Neuronal stem cell (in vitro differentiated cells): Measurements from ENCODE around the gene ITGB4.
"Not testable (repeated sequence)": the region's sequence is repeated elsewhere in the genome, so short reads cannot be mapped to it uniquely, and the experiment has no call there.

Experiments used
- DNase-seq: peaks from one replicate; pipeline ENCODE4 v3.0.0-alpha.2; 2013; ENCODE audit warnings: low spot score
- H2AFZ ChIP-seq: one replicate; pipeline ENCODE4 v1.6.1; 2013; ENCODE audit warnings: mild to moderate bottlenecking, low read length, inconsistent platforms
- H2AK5ac ChIP-seq: 2 replicates; pipeline ENCODE4 v1.6.1; 2013; ENCODE audit warnings: low read depth, mild to moderate bottlenecking, inconsistent platforms, low read length, moderate library complexity, mixed read lengths
- H2BK120ac ChIP-seq: 2 replicates; pipeline ENCODE4 v1.6.1; 2013; ENCODE audit warnings: low read depth, mild to moderate bottlenecking, inconsistent platforms, low read length, moderate library complexity, mixed read lengths
- H2BK12ac ChIP-seq: one replicate; pipeline ENCODE4 v1.6.1; 2013; ENCODE audit warnings: low read length, inconsistent platforms
- H2BK15ac ChIP-seq: 2 replicates; pipeline ENCODE4 v1.6.1; 2013; ENCODE audit warnings: mild to moderate bottlenecking, low read length, inconsistent platforms, mixed read lengths
- H2BK5ac ChIP-seq: one replicate; pipeline ENCODE4 v1.6.1; 2013; ENCODE audit warnings: inconsistent platforms, mild to moderate bottlenecking, low read length, moderate library complexity
- H3K14ac ChIP-seq: one replicate; pipeline ENCODE4 v1.6.1; 2013; ENCODE audit warnings: low read length, inconsistent platforms
- H3K18ac ChIP-seq: 2 replicates; pipeline ENCODE4 v1.6.1; 2013; ENCODE audit warnings: low read length, inconsistent platforms
- H3K23ac ChIP-seq: 2 replicates; pipeline ENCODE4 v1.6.1; 2013; ENCODE audit warnings: low read depth, mild to moderate bottlenecking, mixed read lengths, low read length, inconsistent platforms; ENCODE audit not compliant: poor library complexity
- H3K27ac ChIP-seq: replicated peaks from 3 replicates; pipeline ENCODE4 v1.5.1; 2013; ENCODE audit warnings: low read length, inconsistent platforms
- H3K27me3 ChIP-seq, 3 experiments: 2 replicates each; pipeline ENCODE4 v1.6.1; 2013; ENCODE audit warnings: low read length in 3 of 3, mild to moderate bottlenecking in 2 of 3, inconsistent platforms in 1 of 3, low read depth in 1 of 3, mixed read lengths in 1 of 3, moderate library complexity in 1 of 3; ENCODE audit not compliant: control insufficient read depth in 3 of 3, insufficient read depth in 3 of 3
- H3K36me3 ChIP-seq, 2 donors: replicated peaks in 1 of 2; 2 replicates each; pipeline ENCODE4 v1.6.1; 2013; ENCODE audit warnings: low read length in 2 of 2; ENCODE audit not compliant: control insufficient read depth in 2 of 2, insufficient read depth in 2 of 2
- H3K4ac ChIP-seq: 2 replicates; pipeline ENCODE4 v1.6.1; 2013; ENCODE audit warnings: inconsistent platforms, mild to moderate bottlenecking, low read length, moderate library complexity
- H3K4me1 ChIP-seq, 2 donors: 1 replicate in 1 of 2; 2 replicates in 1 of 2; pipeline ENCODE4 v1.6.1; 2013; ENCODE audit warnings: low read length in 2 of 2, low read depth in 1 of 2; ENCODE audit not compliant: control insufficient read depth in 2 of 2, insufficient read depth in 1 of 2
- H3K4me2 ChIP-seq: one replicate; pipeline ENCODE4 v1.6.1; 2013; ENCODE audit warnings: mild to moderate bottlenecking, low read length, inconsistent platforms; ENCODE audit not compliant: insufficient read depth, poor library complexity, severe bottlenecking
- H3K4me3 ChIP-seq, 2 donors: 2 replicates each; pipeline ENCODE4 v1.5.1; 2013; ENCODE audit warnings: low read length in 2 of 2, mild to moderate bottlenecking in 2 of 2, inconsistent platforms in 1 of 2, moderate library complexity in 1 of 2
- H3K79me1 ChIP-seq: one replicate; pipeline ENCODE4 v1.6.1; 2013; ENCODE audit warnings: low read depth, mild to moderate bottlenecking, inconsistent platforms, low read length, moderate library complexity
- H3K9ac ChIP-seq: one replicate; pipeline ENCODE4 v1.6.1; 2013; ENCODE audit warnings: mild to moderate bottlenecking, low read depth, low read length, inconsistent platforms; ENCODE audit not compliant: poor library complexity
- H3K9me3 ChIP-seq, 2 donors: replicated peaks in 1 of 2; 2 replicates each; pipeline versions ENCODE3 to v1.6.1; 2013; ENCODE audit warnings: low read length in 2 of 2, mild to moderate bottlenecking in 2 of 2, inconsistent platforms in 1 of 2, low read depth in 1 of 2, mixed read lengths in 1 of 2, moderate library complexity in 1 of 2; ENCODE audit not compliant: control insufficient read depth in 2 of 2, insufficient read depth in 1 of 2
- H4K8ac ChIP-seq: one replicate; pipeline ENCODE4 v1.6.1; 2013; ENCODE audit warnings: low read depth, mild to moderate bottlenecking, inconsistent platforms, low read length, moderate library complexity
- H4K91ac ChIP-seq: one replicate; pipeline ENCODE4 v1.6.1; 2013; ENCODE audit warnings: low read length, low read depth, mild to moderate bottlenecking, inconsistent platforms; ENCODE audit not compliant: poor library complexity
- WGBS, 2 donors: extraction: QIAGEN DNeasy Blood & Tissue Kit; methylation state at CpG; one replicate each; pipeline ENCODE4 v1.1.7; 2013; ENCODE audit warnings: missing lambda C conversion rate in 2 of 2, mixed read lengths in 1 of 2; ENCODE audit not compliant: insufficient read length in 2 of 2, insufficient replicate concordance in 1 of 2; ENCODE audit errors: extremely low coverage in 2 of 2; 5-methylcytosine and 5-hydroxymethylcytosine counted together

Gene ITGB4

GRCh38 chr17:75758131-75758905 is 37.1 kb downstream of the ITGB4 start:
- H2BK12ac ChIP-seq = no peak overlapping the region
- peak overlapping the region; percentile 38 for H3K14ac ChIP-seq
- no peak for DNase-seq
- H2AK5ac ChIP-seq = no peak overlapping the region
- no peaks in the 10 kb centered on the region for H3K36me3 ChIP-seq
- no peak overlapping the region for H3K27ac ChIP-seq
- H3K4me3 ChIP-seq = no peak overlapping the region
- no CpG with 5 or more reads among the region's 41 CpGs for WGBS, 2 donors
- H4K91ac ChIP-seq = no peak overlapping the region
- peak overlapping the region; percentile 4 for H3K9ac ChIP-seq
- H2BK5ac ChIP-seq = peak overlapping the region; percentile 46
- H3K23ac ChIP-seq = peak overlapping the region; percentile 31
- peaks cover 0 to 5% of the 10 kb centered on the region in 2 donors for H3K4me1 ChIP-seq
- no peak overlapping the region for H2AFZ ChIP-seq
- peaks cover 0 to 7% (median 2%) of the 10 kb centered on the region in 3 experiments for H3K27me3 ChIP-seq
- peaks cover 3% of the 10 kb centered on the region for H3K79me1 ChIP-seq
- H2BK15ac ChIP-seq = no peak overlapping the region
- H3K4ac ChIP-seq = peak overlapping the region; percentile 23
- H3K9me3 ChIP-seq = no peaks in the 10 kb centered on the region
- no peak overlapping the region for H2BK120ac ChIP-seq
- H4K8ac ChIP-seq = no peak overlapping the region
- no peak overlapping the region for H3K4me2 ChIP-seq
- H3K18ac ChIP-seq = no peak overlapping the region

GRCh38 chr17:75759457-75759856 is 38.2 kb downstream of the ITGB4 start:
- Histone ChIP-seq H3K18ac (no peak overlapping the region), H3K27me3 (peaks cover 0 to 3% (median 0%) of the 10 kb centered on the region in 3 experiments), H3K4me2 (no peak overlapping the region), H2BK15ac (no peak overlapping the region), H2AK5ac (peak overlapping the region; percentile 40), H2BK12ac (no peak overlapping the region), H2AFZ (no peak overlapping the region), H3K79me1 (peaks cover 3% of the 10 kb centered on the region), H2BK120ac (no peak overlapping the region), H3K4me3 (peak overlapping the region in 1 of 2 donors; percentile 27), H2BK5ac (no peak overlapping the region), H3K4ac (no peak overlapping the region), H3K36me3 (no peaks in the 10 kb centered on the region), H4K91ac (no peak overlapping the region), H4K8ac (no peak overlapping the region), H3K14ac (no peak overlapping the region), H3K9me3 (no peaks in the 10 kb centered on the region), H3K9ac (peak overlapping the region; percentile 30), H3K4me1 (peaks cover 5 to 6% of the 10 kb centered on the region in 2 donors), H3K27ac (no peak overlapping the region), H3K23ac (no peak overlapping the region)
- no CpG with 5 or more reads among the region's 3 CpGs for WGBS, 2 donors
- DNase-seq = no peak

- not testable (repeated sequence) for H2BK5ac ChIP-seq, H3K4ac ChIP-seq, H3K14ac ChIP-seq, H2BK120ac ChIP-seq, H3K18ac ChIP-seq, H4K8ac ChIP-seq, H3K9me3 ChIP-seq, DNase-seq, H3K27ac ChIP-seq, H2AFZ ChIP-seq, H3K4me3 ChIP-seq, H3K27me3 ChIP-seq, H3K4me1 ChIP-seq, H4K91ac ChIP-seq, H2BK15ac ChIP-seq, H2AK5ac ChIP-seq, H3K9ac ChIP-seq, H3K79me1 ChIP-seq, H3K36me3 ChIP-seq, H3K4me2 ChIP-seq, H3K23ac ChIP-seq, H2BK12ac ChIP-seq
- no CpG with 5 or more reads among the region's 6 CpGs for WGBS, 2 donors
These were observed 38.9 kb downstream of the ITGB4 start for GRCh38 chr17:75759978-75760640.

GRCh38 chr17:75762513-75763268 is 41.4 kb downstream of the ITGB4 start:
- peak overlapping the region; percentile 75 for H2BK5ac ChIP-seq
- H3K4me1 ChIP-seq = peaks cover 5% of the 10 kb centered on the region in 2 donors
- no peaks in the 10 kb centered on the region for H3K79me1 ChIP-seq
- peak overlapping the region; percentile 43 for H2BK12ac ChIP-seq
- no peak overlapping the region for H2BK120ac ChIP-seq
- no peak overlapping the region for H3K9ac ChIP-seq
- H4K8ac ChIP-seq = no peak overlapping the region
- H3K36me3 ChIP-seq = no peaks in the 10 kb centered on the region
- H3K4me2 ChIP-seq = no peak overlapping the region
- H3K4me3 ChIP-seq = no peak overlapping the region
- no peak overlapping the region for H2AFZ ChIP-seq
- DNase-seq = no peak
- H2BK15ac ChIP-seq = peak overlapping the region; percentile 57
- H3K27me3 ChIP-seq = no peaks in the 10 kb centered on the region
- H2AK5ac ChIP-seq = peak overlapping the region; percentile 91
- H3K4ac ChIP-seq = no peak overlapping the region
- no peaks in the 10 kb centered on the region for H3K9me3 ChIP-seq
- no peak overlapping the region for H3K14ac ChIP-seq
- H3K18ac ChIP-seq = no peak overlapping the region
- H3K23ac ChIP-seq = no peak overlapping the region
- no CpG with 5 or more reads among the region's 27 CpGs for WGBS, 2 donors
- no peak overlapping the region for H4K91ac ChIP-seq
- no peak overlapping the region for H3K27ac ChIP-seq
